PC-3 (cell line): ENCODE data around the gene CD58.

Source experiments
- CTCF ChIP-seq: fragments of 300-600 bp; sonication (generic); conservative IDR thresholded peaks from 2 replicates; pipeline ENCODE4 v1.5.1; 2017; ENCODE audit warnings: antibody characterized with exemption, low read depth, mild to moderate bottlenecking, low read length
- EZH2 ChIP-seq: fragments of 300-600 bp; sonication (generic); IDR thresholded peaks from one replicate; pipeline ENCODE4 v1.6.1; 2017; ENCODE audit warnings: antibody characterized with exemption, mild to moderate bottlenecking, low read length; ENCODE audit not compliant: unreplicated experiment

GRCh38 chr1:116495535-116495934 lies 75.3 kb downstream of the CD58 start:
- no peak for TF ChIP-seq CTCF
- TF ChIP-seq EZH2: no peak
